HepG2 (cell line): ENCODE measurements around the gene STXBP4. TPM values are rescaled to one million over a fixed set of nuclear protein-coding genes. Genes with fewer than 3 reads are reported as not detected.

ENCODE experiments used
- MEF2D ChIP-seq: sonication (generic); formaldehyde crosslinking; IDR thresholded peaks from 2 replicates; pipeline ENCODE4 v1.5.1; 2020; ENCODE audit warnings: mild to moderate bottlenecking, missing genetic modification reagents
- PRDM15 ChIP-seq: sonication (generic); formaldehyde crosslinking; IDR thresholded peaks from 2 replicates; pipeline ENCODE4 v1.4.0; 2020; ENCODE audit warnings: missing genetic modification reagents
- RFX5 ChIP-seq: IDR thresholded peaks from 2 replicates; pipeline ENCODE4 v1.6.1; 2011; ENCODE audit warnings: low read depth, low read length, improper control_type of control experiment
- ZFP90 ChIP-seq: sonication (generic); formaldehyde crosslinking; IDR thresholded peaks from 2 replicates; pipeline ENCODE4 v1.8.0; 2022; ENCODE audit warnings: missing genetic modification reagents, mild to moderate bottlenecking, inconsistent platforms, borderline replicate concordance
- ZFY ChIP-seq: sonication (generic); formaldehyde crosslinking; IDR thresholded peaks from 2 replicates; pipeline ENCODE4 v1.4.0; 2020; ENCODE audit warnings: missing genetic modification reagents
- ZNF18 ChIP-seq: sonication (generic); formaldehyde crosslinking; IDR thresholded peaks from 2 replicates; pipeline ENCODE4 v1.8.0; 2022; ENCODE audit warnings: mild to moderate bottlenecking, missing genetic modification reagents; ENCODE audit not compliant: insufficient replicate concordance
- ZNF407 ChIP-seq: sonication (generic); formaldehyde crosslinking; IDR thresholded peaks from one replicate; pipeline ENCODE4 v1.5.1; 2020; ENCODE audit warnings: mild to moderate bottlenecking, missing genetic modification reagents; ENCODE audit errors: not compliant biosample characterization
- ZNF484 ChIP-seq: sonication (generic); formaldehyde crosslinking; IDR thresholded peaks from 2 replicates; pipeline ENCODE4 v1.5.1; 2020; ENCODE audit warnings: mild to moderate bottlenecking, low read depth, missing genetic modification reagents, borderline replicate concordance
- ZNF512 ChIP-seq: sonication (generic); formaldehyde crosslinking; IDR thresholded peaks from 2 replicates; pipeline ENCODE4 v1.4.0; 2020; ENCODE audit warnings: mild to moderate bottlenecking, missing genetic modification reagents
- polyA plus RNA-seq, 8 experiments: library from polyadenylated mRNA; depleted of rRNA in 3 of 8; stranded (reverse) in 7 of 8; unstranded in 1 of 8; fragments of >200 nt; fragmentation: Illumina TruSeq in 4 of 8; extraction: Trizol in 4 of 8; gene quantifications; 2 replicates each; pipeline versions ENCODE4 v1.2.1 to v1.2.3, GENCODE V29; 2011 to 2016; ENCODE audit warnings: low read depth in 4 of 8, missing spikeins in 1 of 8, mixed read lengths in 1 of 8; ENCODE audit not compliant: insufficient read depth in 1 of 8
- total RNA-seq, 5 experiments: library from RNA; depleted of rRNA; stranded (reverse); fragments of >200 nt; fragmentation: Illumina TruSeq; extraction: Trizol; gene quantifications; 2 replicates each; pipeline ENCODE4 v1.2.3, GENCODE V29; 2016; ENCODE audit warnings: low read depth in 1 of 5
- TF ChIP-seq, protein P1 (sequence below): sonication (generic); formaldehyde crosslinking; IDR thresholded peaks from 2 replicates; pipeline ENCODE4 v1.4.0; 2020; ENCODE audit warnings: missing genetic modification reagents

STXBP4 gene
- total and polyA plus RNA-seq, 2 of the 13 experiments (the other 11 are each of a cell fraction or from before 2014, with no cell fraction given), result 8.5 to 36.1 TPM

DNA sequence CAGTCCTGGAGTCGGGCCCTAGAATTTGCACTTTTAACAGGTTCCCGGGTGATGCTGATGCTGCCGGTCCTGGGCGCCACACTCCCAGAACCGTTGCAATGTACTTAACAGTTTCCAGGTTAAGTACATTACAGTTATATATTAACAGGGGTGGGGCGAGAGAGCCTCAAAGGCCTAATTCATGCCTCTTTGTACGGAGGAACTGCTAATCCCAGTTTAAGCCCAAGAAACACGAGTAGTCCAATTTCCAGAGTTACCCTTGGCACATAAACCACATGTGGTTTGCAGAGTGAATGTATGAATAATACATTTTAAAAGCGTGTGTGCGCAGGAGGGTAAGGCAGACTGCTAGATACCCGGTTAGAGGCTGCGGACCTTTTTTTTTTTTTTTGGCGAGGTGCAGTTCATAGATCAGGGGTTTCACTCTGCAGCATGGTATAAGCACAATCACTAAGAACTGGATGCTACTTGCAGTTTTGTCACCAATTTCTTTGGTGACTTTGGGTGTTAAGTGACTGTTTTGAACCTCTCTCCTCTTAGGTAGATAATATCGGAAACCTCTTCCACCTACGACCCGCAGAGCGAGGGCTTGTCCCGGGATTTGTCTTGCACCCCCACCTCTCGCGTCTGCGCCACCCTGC is 824 bp upstream of the STXBP4 start (continued):
- TF ChIP-seq PRDM15 (no peak), ZNF407 (no peak), ZNF484 (CRISPR knock-in tag) (no peak), ZFY (CRISPR knock-in tag) (no peak), MEF2D (CRISPR knock-in tag) (no peak), ZNF512 (CRISPR knock-in tag) (no peak), ZFP90 (0 out of 2 replicates have a peak, but pooled peaks have one; percentile 10), ZNF18 (CRISPR knock-in tag) (no peak), RFX5 (no peak)
- TF ChIP-seq, protein P1, sequence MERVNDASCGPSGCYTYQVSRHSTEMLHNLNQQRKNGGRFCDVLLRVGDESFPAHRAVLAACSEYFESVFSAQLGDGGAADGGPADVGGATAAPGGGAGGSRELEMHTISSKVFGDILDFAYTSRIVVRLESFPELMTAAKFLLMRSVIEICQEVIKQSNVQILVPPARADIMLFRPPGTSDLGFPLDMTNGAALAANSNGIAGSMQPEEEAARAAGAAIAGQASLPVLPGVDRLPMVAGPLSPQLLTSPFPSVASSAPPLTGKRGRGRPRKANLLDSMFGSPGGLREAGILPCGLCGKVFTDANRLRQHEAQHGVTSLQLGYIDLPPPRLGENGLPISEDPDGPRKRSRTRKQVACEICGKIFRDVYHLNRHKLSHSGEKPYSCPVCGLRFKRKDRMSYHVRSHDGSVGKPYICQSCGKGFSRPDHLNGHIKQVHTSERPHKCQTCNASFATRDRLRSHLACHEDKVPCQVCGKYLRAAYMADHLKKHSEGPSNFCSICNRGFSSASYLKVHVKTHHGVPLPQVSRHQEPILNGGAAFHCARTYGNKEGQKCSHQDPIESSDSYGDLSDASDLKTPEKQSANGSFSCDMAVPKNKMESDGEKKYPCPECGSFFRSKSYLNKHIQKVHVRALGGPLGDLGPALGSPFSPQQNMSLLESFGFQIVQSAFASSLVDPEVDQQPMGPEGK (CRISPR knock-in tag), result peak; percentile 5; the same call in 1 of the 2 replicates
